Esophagus muscularis mucosa (tissue), 4 donors: ENCODE measurements around the gene ARHGEF10L. TPM values are rescaled to one million over a fixed set of nuclear protein-coding genes. Genes with fewer than 3 reads are reported as not detected.

Experiments used
- DNase-seq: peaks from one replicate; pipeline ENCODE4 v3.0.0-alpha.2; 2017; ENCODE audit errors: extremely low spot score
- H3K27ac ChIP-seq, 4 donors: fragments of 200-600 bp; sonication (generic); replicated peaks in 1 of 4; 1 replicate in 3 of 4; 2 replicates in 1 of 4; pipeline ENCODE4 v1.5.1; 2016 to 2019; ENCODE audit warnings: mild to moderate bottlenecking in 1 of 4
- H3K27me3 ChIP-seq, 4 donors: fragments of 200-600 bp; sonication (generic); one replicate each; pipeline versions ENCODE4 v1.5.1 to v1.6.0; 2016 to 2019
- H3K36me3 ChIP-seq, 4 donors: fragments of 200-600 bp; sonication (generic); one replicate each; pipeline ENCODE4 v1.5.1; 2016 to 2019
- H3K4me1 ChIP-seq, 4 donors: fragments of 200-600 bp; sonication (generic); one replicate each; pipeline ENCODE4 v1.5.1; 2016 to 2019
- H3K4me3 ChIP-seq, 4 donors: fragments of 200-600 bp; sonication (generic); 1 replicate in 2 of 4; 2 replicates in 2 of 4; pipeline ENCODE4 v1.5.1; 2016 to 2019; ENCODE audit warnings: mild to moderate bottlenecking in 4 of 4, moderate library complexity in 1 of 4
- H3K9me3 ChIP-seq, 4 donors: fragments of 200-600 bp; sonication (generic); 1 replicate in 3 of 4; 2 replicates in 1 of 4; pipeline ENCODE4 v1.5.1; 2016 to 2019
- CTCF ChIP-seq, 3 experiments: fragments of 200-600 bp in 2 of 3; fragments of 450-650 bp in 1 of 3; sonication (generic) in 2 of 3; IDR thresholded peaks; one replicate each; pipeline ENCODE4 v1.5.1; 2017 to 2019; ENCODE audit warnings: antibody characterized with exemption in 3 of 3, mild to moderate bottlenecking in 2 of 3, moderate library complexity in 1 of 3
- EP300 ChIP-seq: sonication (generic); formaldehyde crosslinking; IDR thresholded peaks from one replicate; pipeline ENCODE4 v1.6.1; 2017; ENCODE audit warnings: antibody characterized with exemption
- POLR2A ChIP-seq: fragments of 450-650 bp; IDR thresholded peaks from one replicate; pipeline ENCODE4 v1.6.1; 2017; ENCODE audit warnings: antibody characterized with exemption, moderate library complexity, mild to moderate bottlenecking, low read depth
- POLR2AphosphoS5 ChIP-seq, 2 donors: sonication (generic); formaldehyde crosslinking; IDR thresholded peaks; one replicate each; pipeline ENCODE4 v1.6.1; 2017; ENCODE audit warnings: antibody characterized with exemption in 2 of 2
- WGBS: methylation state at CpG from one replicate; pipeline ENCODE4 v1.1.5; 2018; 5-methylcytosine and 5-hydroxymethylcytosine counted together
- intact Hi-C: fragments of 100-400 bp; cut with DNase I; formaldehyde crosslinking; loops from one replicate; pipeline ENCODE4 v1.15.1; 2023
- total RNA-seq, 4 donors: library from RNA; depleted of rRNA; stranded (reverse); fragments of >200 nt; gene quantifications; one replicate each; pipeline versions ENCODE4 v1.1.0 to v1.2.1, GENCODE V29; 2016

ARHGEF10L gene
- total RNA-seq, 4 donors from 2014 or later, result 46.6 to 93.0 (median 66.9) TPM

- H3K9me3 ChIP-seq, result no peaks in the 10 kb centered on the region
- no peak overlapping the region for H3K4me3 ChIP-seq
- no peak for DNase-seq
- H3K27ac ChIP-seq, result peak overlapping the region; percentile 40 to 82 (median 44)
- TF ChIP-seq POLR2A, result no peak
- no peak for TF ChIP-seq EP300
- no peak for TF ChIP-seq POLR2AphosphoS5 (IDR thresholded peaks at IDR 0.05)
- TF ChIP-seq CTCF (IDR thresholded peaks at IDR 0.05), result no peak
- H3K36me3 ChIP-seq, result peaks cover 0 to 37% (median 2%) of the 10 kb centered on the region in 4 donors
- WGBS, result 80% methylated on average over 4 of the region's 5 CpGs
- H3K27me3 ChIP-seq, result no peaks in the 10 kb centered on the region
- intact Hi-C loops, result no loop called here
- H3K4me1 ChIP-seq, result peaks cover 52 to 88% (median 70%) of the 10 kb centered on the region in 4 donors
These were observed 54.5 kb downstream of the ARHGEF10L start for GRCh38 chr1:17594026-17594425.

GRCh38 chr1:17594690-17595601 lies 55.4 kb downstream of the ARHGEF10L start:
- Histone ChIP-seq H3K36me3 (peaks cover 0 to 32% (median 2%) of the 10 kb centered on the region in 4 donors), H3K4me1 (peaks cover 50 to 88% (median 69%) of the 10 kb centered on the region in 4 donors), H3K9me3 (no peaks in the 10 kb centered on the region), H3K27me3 (no peaks in the 10 kb centered on the region), H3K4me3 (no peak overlapping the region), H3K27ac (peak overlapping the region in 3 of 4 donors; percentile 40 to 82 (median 64))
- TF ChIP-seq POLR2A, result no peak
- TF ChIP-seq POLR2AphosphoS5 (IDR thresholded peaks at IDR 0.05), result no peak
- DNase-seq, result no peak
- 85% methylated on average over 7 of the region's 8 CpGs for WGBS
- intact Hi-C loops, result no loop called here

GRCh38 chr1:17595602-17595925 lies 56.1 kb downstream of the ARHGEF10L start:
- no peak overlapping the region for H3K4me3 ChIP-seq
- TF ChIP-seq POLR2AphosphoS5 (IDR thresholded peaks at IDR 0.05), result no peak
- H3K27me3 ChIP-seq, result no peaks in the 10 kb centered on the region
- intact Hi-C loops, result no loop called here
- H3K4me1 ChIP-seq, result peaks cover 50 to 88% (median 70%) of the 10 kb centered on the region in 4 donors
- peak overlapping the region; percentile 27 to 64 (median 54) for H3K27ac ChIP-seq
- WGBS, result 81% methylated on average over 10 of the region's 10 CpGs
- H3K36me3 ChIP-seq, result peaks cover 0 to 26% (median 2%) of the 10 kb centered on the region in 4 donors
- H3K9me3 ChIP-seq, result no peaks in the 10 kb centered on the region
- no peak for DNase-seq

GRCh38 chr1:17596186-17596585 lies 56.7 kb downstream of the ARHGEF10L start:
- WGBS, result 76% methylated on average over 8 of the region's 9 CpGs
- peaks cover 45 to 91% (median 70%) of the 10 kb centered on the region in 4 donors for H3K4me1 ChIP-seq

GRCh38 chr1:17596651-17597509 lies 57.4 kb downstream of the ARHGEF10L start:
- H3K9me3 ChIP-seq, result no peaks in the 10 kb centered on the region
- no peak for TF ChIP-seq EP300
- TF ChIP-seq CTCF (IDR thresholded peaks at IDR 0.05), result no peak
- no peak for TF ChIP-seq POLR2A
- no peak for TF ChIP-seq POLR2AphosphoS5 (IDR thresholded peaks at IDR 0.05)
- peaks cover 0 to 19% (median under 1%) of the 10 kb centered on the region in 4 donors for H3K36me3 ChIP-seq
- peaks cover 45 to 94% (median 68%) of the 10 kb centered on the region in 4 donors for H3K4me1 ChIP-seq
- intact Hi-C loops, result no loop called here
- 78% methylated on average over 19 of the region's 19 CpGs for WGBS
- H3K27me3 ChIP-seq, result no peaks in the 10 kb centered on the region
- H3K4me3 ChIP-seq, result no peak overlapping the region
- H3K27ac ChIP-seq, result peak overlapping the region; percentile 48 to 64 (median 54)
- no peak for DNase-seq

More at GRCh38 chr1:17596186-17596585, 56.7 kb downstream of the ARHGEF10L start:
- intact Hi-C loops, result no loop called here
- no peak overlapping the region for H3K4me3 ChIP-seq
- no peak for DNase-seq
- no peaks in the 10 kb centered on the region for H3K27me3 ChIP-seq
- H3K9me3 ChIP-seq, result no peaks in the 10 kb centered on the region
- H3K27ac ChIP-seq, result peak overlapping the region; percentile 48 to 64 (median 54)
- no peak for TF ChIP-seq EP300
- no peak for TF ChIP-seq CTCF (IDR thresholded peaks at IDR 0.05)
- TF ChIP-seq POLR2AphosphoS5 (IDR thresholded peaks at IDR 0.05), result no peak
- H3K36me3 ChIP-seq, result peaks cover 0 to 20% (median 0%) of the 10 kb centered on the region in 4 donors
